Suprapubic skin (tissue), 4 donors: ENCODE data around the gene AAMP. TPM values are rescaled to one million over a fixed set of nuclear protein-coding genes. Genes with fewer than 3 reads are reported as not detected.
A peak's percentile ranks its signal among the peaks of the same experiment; 100 is the strongest.

Source experiments
- DNase-seq, 2 donors: peaks; one replicate each; pipeline ENCODE4 v3.0.0-alpha.2; 2019; ENCODE audit warnings: low spot score in 2 of 2
- H3K27ac ChIP-seq: fragments of 200-600 bp; sonication (generic); one replicate; pipeline ENCODE4 v1.5.1; 2019
- H3K27me3 ChIP-seq: fragments of 200-600 bp; sonication (generic); one replicate; pipeline ENCODE4 v1.5.1; 2019
- H3K36me3 ChIP-seq: fragments of 200-600 bp; sonication (generic); one replicate; pipeline ENCODE4 v1.5.1; 2019
- H3K4me1 ChIP-seq: fragments of 200-600 bp; sonication (generic); one replicate; pipeline ENCODE4 v1.5.1; 2019
- H3K4me3 ChIP-seq: fragments of 200-600 bp; sonication (generic); one replicate; pipeline ENCODE4 v1.5.1; 2019; ENCODE audit warnings: mild to moderate bottlenecking
- H3K9me3 ChIP-seq: fragments of 200-600 bp; sonication (generic); one replicate; pipeline ENCODE4 v1.5.1; 2019
- EP300 ChIP-seq: sonication (generic); formaldehyde crosslinking; IDR thresholded peaks from one replicate; pipeline ENCODE4 v1.6.1; 2017; ENCODE audit warnings: antibody characterized with exemption
- POLR2A ChIP-seq, 2 donors: fragments of 450-650 bp; IDR thresholded peaks; one replicate each; pipeline ENCODE4 v1.6.1; 2017; ENCODE audit warnings: antibody characterized with exemption in 2 of 2, mild to moderate bottlenecking in 2 of 2, moderate library complexity in 2 of 2
- POLR2AphosphoS5 ChIP-seq, 3 donors: sonication (generic); formaldehyde crosslinking; IDR thresholded peaks; one replicate each; pipeline ENCODE4 v1.6.1; 2017; ENCODE audit warnings: antibody characterized with exemption in 3 of 3
- WGBS: methylation state at CpG from one replicate; pipeline ENCODE4 v1.1.5; 2018; 5-methylcytosine and 5-hydroxymethylcytosine counted together
- total RNA-seq, 4 donors: library from RNA; depleted of rRNA; stranded (reverse); fragments of >200 nt; gene quantifications; one replicate each; pipeline ENCODE4 v1.1.0, GENCODE V29; 2016
- TF ChIP-seq, protein P1 (sequence below), 2 donors: fragments of 200-600 bp in 1 of 2; fragments of 450-650 bp in 1 of 2; sonication (generic) in 1 of 2; IDR thresholded peaks; one replicate each; pipeline ENCODE4 v1.5.1; 2016 to 2019; ENCODE audit warnings: antibody characterized with exemption in 2 of 2, mild to moderate bottlenecking in 1 of 2, moderate library complexity in 1 of 2

AAMP gene
- total RNA-seq, 4 donors from 2014 or later: 103 to 154 (median 144) TPM

GRCh38 chr2:218272531-218273212 is 2.7 kb upstream of the AAMP start:
- no peak for TF ChIP-seq EP300
- TF ChIP-seq POLR2A (IDR thresholded peaks at IDR 0.05): no peak
- TF ChIP-seq, protein P1, sequence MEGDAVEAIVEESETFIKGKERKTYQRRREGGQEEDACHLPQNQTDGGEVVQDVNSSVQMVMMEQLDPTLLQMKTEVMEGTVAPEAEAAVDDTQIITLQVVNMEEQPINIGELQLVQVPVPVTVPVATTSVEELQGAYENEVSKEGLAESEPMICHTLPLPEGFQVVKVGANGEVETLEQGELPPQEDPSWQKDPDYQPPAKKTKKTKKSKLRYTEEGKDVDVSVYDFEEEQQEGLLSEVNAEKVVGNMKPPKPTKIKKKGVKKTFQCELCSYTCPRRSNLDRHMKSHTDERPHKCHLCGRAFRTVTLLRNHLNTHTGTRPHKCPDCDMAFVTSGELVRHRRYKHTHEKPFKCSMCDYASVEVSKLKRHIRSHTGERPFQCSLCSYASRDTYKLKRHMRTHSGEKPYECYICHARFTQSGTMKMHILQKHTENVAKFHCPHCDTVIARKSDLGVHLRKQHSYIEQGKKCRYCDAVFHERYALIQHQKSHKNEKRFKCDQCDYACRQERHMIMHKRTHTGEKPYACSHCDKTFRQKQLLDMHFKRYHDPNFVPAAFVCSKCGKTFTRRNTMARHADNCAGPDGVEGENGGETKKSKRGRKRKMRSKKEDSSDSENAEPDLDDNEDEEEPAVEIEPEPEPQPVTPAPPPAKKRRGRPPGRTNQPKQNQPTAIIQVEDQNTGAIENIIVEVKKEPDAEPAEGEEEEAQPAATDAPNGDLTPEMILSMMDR (IDR thresholded peaks at IDR 0.05): peak; percentile 86 to 89
- peak; percentile 3 to 95 (median 82) for TF ChIP-seq POLR2AphosphoS5 (IDR thresholded peaks at IDR 0.05)
- WGBS: 9% methylated on average over 10 of the region's 18 CpGs
- DNase-seq: peak; percentile 95 to 96
- peak overlapping the region; percentile 79 for H3K27ac ChIP-seq
- H3K9me3 ChIP-seq: no peaks in the 10 kb centered on the region
- H3K36me3 ChIP-seq: peaks cover 43% of the 10 kb centered on the region
- peak overlapping the region; percentile 79 for H3K4me3 ChIP-seq
- no peaks in the 10 kb centered on the region for H3K27me3 ChIP-seq
- H3K4me1 ChIP-seq: peaks cover 59% of the 10 kb centered on the region

DNA sequence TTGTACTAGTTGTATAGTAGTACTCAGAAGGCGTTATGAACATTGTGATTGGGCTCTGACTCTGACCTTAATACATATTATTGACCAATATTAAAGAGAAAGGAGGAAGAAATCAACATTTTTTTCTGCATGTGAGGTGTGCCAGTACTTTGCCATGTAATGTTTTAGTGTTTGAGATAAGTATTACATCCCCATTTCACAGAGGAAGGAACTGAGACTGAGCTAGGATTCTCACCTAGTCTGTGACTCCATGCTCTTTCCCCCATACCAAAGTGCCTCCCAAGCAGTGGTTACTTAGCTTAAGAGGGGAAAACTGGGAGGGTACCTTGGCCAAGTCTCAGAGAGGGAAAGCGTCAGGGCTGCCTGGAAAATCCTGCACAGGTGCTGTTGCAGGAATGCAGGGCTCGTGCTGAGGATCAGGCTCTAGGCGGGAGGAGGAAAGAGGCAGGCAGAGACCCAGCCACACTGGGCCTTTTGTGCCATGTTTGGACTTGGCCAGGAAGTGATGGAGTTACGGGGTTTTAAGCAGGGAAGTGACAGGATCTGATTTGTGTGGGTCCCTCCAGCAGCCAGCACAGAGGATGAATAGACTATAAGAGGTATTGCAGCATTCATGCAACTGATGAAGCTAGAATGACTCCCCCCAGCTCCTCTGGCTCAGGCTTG is 2.1 kb upstream of the AAMP start:
- H3K36me3 ChIP-seq: peaks cover 43% of the 10 kb centered on the region
- H3K4me3 ChIP-seq: peak overlapping the region; percentile 79
- H3K4me1 ChIP-seq: peaks cover 56% of the 10 kb centered on the region
- no peak for DNase-seq
- H3K27ac ChIP-seq: peak overlapping the region; percentile 79
- H3K27me3 ChIP-seq: no peaks in the 10 kb centered on the region
- WGBS: 15% methylated on average over 5 of the region's 5 CpGs
- TF ChIP-seq POLR2A (IDR thresholded peaks at IDR 0.05) (no peak), POLR2AphosphoS5 (IDR thresholded peaks at IDR 0.05) (no peak), EP300 (no peak)
- TF ChIP-seq, protein P1 (IDR thresholded peaks at IDR 0.05): no peak
- no peaks in the 10 kb centered on the region for H3K9me3 ChIP-seq

GRCh38 chr2:218271487-218271797 is 1.5 kb upstream of the AAMP start:
- Histone ChIP-seq H3K4me1 (peaks cover 56% of the 10 kb centered on the region), H3K27ac (peak overlapping the region; percentile 79), H3K9me3 (no peaks in the 10 kb centered on the region), H3K36me3 (peaks cover 43% of the 10 kb centered on the region), H3K4me3 (peak overlapping the region; percentile 79), H3K27me3 (no peaks in the 10 kb centered on the region)
- no peak for TF ChIP-seq EP300
- no peak for TF ChIP-seq POLR2AphosphoS5 (IDR thresholded peaks at IDR 0.05)
- TF ChIP-seq, protein P1 (IDR thresholded peaks at IDR 0.05): no peak
- no peak for TF ChIP-seq POLR2A (IDR thresholded peaks at IDR 0.05)
- DNase-seq: no peak
- WGBS: 29% methylated on average over 4 of the region's 4 CpGs

DNA sequence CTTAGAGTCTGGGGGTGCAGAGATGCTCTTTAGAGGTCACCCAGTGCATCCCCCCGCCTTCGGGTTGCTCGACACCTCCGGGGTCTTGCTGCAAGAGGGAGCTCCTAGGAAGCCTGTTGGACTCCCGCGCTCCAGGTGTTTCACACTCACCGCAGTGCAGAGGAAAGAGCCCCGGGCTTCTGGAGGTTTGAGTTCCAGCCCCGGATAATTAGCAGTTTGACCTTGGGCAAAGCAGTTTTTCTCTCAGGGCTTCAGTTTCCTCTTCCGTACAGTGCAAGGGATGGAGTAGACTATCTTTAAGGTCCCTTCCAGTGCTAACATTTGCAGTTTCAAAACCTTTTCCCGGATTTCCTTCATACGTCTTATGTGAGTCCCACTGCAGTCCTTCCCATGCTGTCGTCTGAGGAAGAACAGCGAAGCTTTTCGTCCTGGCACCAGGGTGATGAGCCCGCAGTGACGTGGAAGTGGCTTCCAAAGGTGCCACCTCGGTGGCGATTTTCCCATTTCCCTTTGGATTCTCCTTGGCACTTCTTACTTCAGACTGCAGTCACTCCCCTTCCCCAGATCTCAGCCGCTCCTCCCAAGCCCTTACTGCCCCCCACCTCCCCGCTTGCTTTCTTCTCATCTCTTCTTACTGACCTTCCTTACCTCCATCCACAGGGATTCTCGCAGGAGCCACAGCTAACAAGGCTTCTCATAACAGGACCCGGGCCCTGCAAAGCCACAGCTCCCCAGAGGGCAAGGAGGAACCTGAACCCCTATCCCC is 967 bp upstream of the AAMP start:
- H3K9me3 ChIP-seq: no peaks in the 10 kb centered on the region
- peaks cover 56% of the 10 kb centered on the region for H3K4me1 ChIP-seq
- peaks cover 43% of the 10 kb centered on the region for H3K36me3 ChIP-seq
- no peak for DNase-seq
- TF ChIP-seq, protein P1 (IDR thresholded peaks at IDR 0.05): no peak
- TF ChIP-seq POLR2AphosphoS5 (IDR thresholded peaks at IDR 0.05) (no peak), POLR2A (IDR thresholded peaks at IDR 0.05) (no peak), EP300 (no peak)
- H3K4me3 ChIP-seq: peak overlapping the region; percentile 79
- H3K27ac ChIP-seq: peak overlapping the region; percentile 79
- no peaks in the 10 kb centered on the region for H3K27me3 ChIP-seq
- WGBS: 3% methylated on average over 18 of the region's 23 CpGs

GRCh38 chr2:218267259-218267658 is 2.7 kb downstream of the AAMP start:
- no peak for TF ChIP-seq POLR2AphosphoS5 (IDR thresholded peaks at IDR 0.05)
- no peak for TF ChIP-seq POLR2A (IDR thresholded peaks at IDR 0.05)
- TF ChIP-seq, protein P1 (IDR thresholded peaks at IDR 0.05): no peak
- TF ChIP-seq EP300: no peak
- Histone ChIP-seq H3K4me1 (peaks cover 38% of the 10 kb centered on the region), H3K27ac (no peak overlapping the region), H3K27me3 (no peaks in the 10 kb centered on the region), H3K9me3 (no peaks in the 10 kb centered on the region), H3K36me3 (peaks cover 51% of the 10 kb centered on the region), H3K4me3 (no peak overlapping the region)
- DNase-seq: no peak
- WGBS: 98% methylated on average over 6 of the region's 6 CpGs
